WTC11 (cell line): ENCODE measurements around the gene EMP2. TPM values are rescaled to one million over a fixed set of nuclear protein-coding genes. Genes with fewer than 3 reads are reported as not detected.

Experiments
- ATAC-seq: fragments of 200-7000 bp; cut with Tn5 transposase; 2 replicates; pipeline ENCODE4 v1.10.0; 2021; ENCODE audit warnings: mild to moderate bottlenecking, moderate library complexity
- CTCF ChIA-PET: fragments of 300-600 bp; sonication (Branson Sonifier 250); formaldehyde crosslinking; loops from one replicate; lab custom pipeline; 2021; ENCODE audit warnings: antibody characterized with exemption; lab: Charles Lee
- POLR2A ChIA-PET: fragments of 350-600 bp; sonication (Branson Sonifier 250); formaldehyde crosslinking; loops from one replicate; lab custom pipeline; 2021; ENCODE audit warnings: antibody characterized with exemption; lab: Charles Lee
- DNase-seq: peaks from one replicate; pipeline ENCODE4 v3.0.0; 2021; ENCODE audit warnings: low spot score
- H3K27ac Mint-ChIP-seq: 2 replicates; pipeline ENCODE4 v1.8.0; 2021; ENCODE audit warnings: mixed read lengths
- H3K27me3 Mint-ChIP-seq: 2 replicates; pipeline ENCODE4 v1.8.0; 2021; ENCODE audit warnings: low read depth, mild to moderate bottlenecking, moderate library complexity, mixed read lengths
- H3K36me3 Mint-ChIP-seq: 2 replicates; pipeline ENCODE4 v1.8.0; 2021; ENCODE audit warnings: mixed read lengths
- H3K4me1 Mint-ChIP-seq: 2 replicates; pipeline ENCODE4 v1.8.0; 2022; ENCODE audit warnings: mixed read lengths
- H3K4me3 Mint-ChIP-seq: 2 replicates; pipeline ENCODE4 v1.8.0; 2021; ENCODE audit warnings: mild to moderate bottlenecking, moderate library complexity, mixed read lengths
- H3K9me3 Mint-ChIP-seq: 2 replicates; pipeline ENCODE4 v1.8.0; 2021; ENCODE audit warnings: mixed read lengths
- CBFB ChIP-seq: sonication (generic); formaldehyde crosslinking; IDR thresholded peaks from 2 replicates; pipeline ENCODE4 v1.8.1; 2022; ENCODE audit warnings: mild to moderate bottlenecking, low read depth, missing genetic modification reagents
- CDX4 ChIP-seq: fragments of 250-450 bp; sonication (Bioruptor Pico); IDR thresholded peaks from 2 replicates; pipeline ENCODE4 v1.9.0; 2021; ENCODE audit warnings: moderate library complexity, mild to moderate bottlenecking, inconsistent platforms, borderline replicate concordance
- ERG ChIP-seq: fragments of 250-450 bp; sonication (Bioruptor Pico); IDR thresholded peaks from 2 replicates; pipeline ENCODE4 v1.8.0; 2021; ENCODE audit warnings: mild to moderate bottlenecking
- FOXP4 ChIP-seq: sonication (generic); formaldehyde crosslinking; IDR thresholded peaks from 2 replicates; pipeline ENCODE4 v1.8.0; 2022; ENCODE audit warnings: mild to moderate bottlenecking, missing genetic modification reagents
- GRHL2 ChIP-seq: fragments of 250-450 bp; sonication (Bioruptor Pico); IDR thresholded peaks from 2 replicates; pipeline ENCODE4 v1.8.0; 2022; ENCODE audit warnings: mild to moderate bottlenecking, moderate library complexity; ENCODE audit not compliant: insufficient replicate concordance, severe bottlenecking
- IRF1 ChIP-seq: sonication (generic); formaldehyde crosslinking; IDR thresholded peaks from 2 replicates; pipeline ENCODE4 v1.8.0; 2023; ENCODE audit warnings: missing genetic modification reagents
- MAX ChIP-seq: sonication (generic); formaldehyde crosslinking; IDR thresholded peaks from 2 replicates; pipeline ENCODE4 v1.8.0; 2022; ENCODE audit warnings: mild to moderate bottlenecking, missing genetic modification reagents
- MYBL2 ChIP-seq: sonication (generic); formaldehyde crosslinking; IDR thresholded peaks from 2 replicates; pipeline ENCODE4 v1.8.1; 2023; ENCODE audit warnings: mild to moderate bottlenecking, moderate library complexity, missing genetic modification reagents
- NR3C1 ChIP-seq: sonication (generic); formaldehyde crosslinking; conservative IDR thresholded peaks from 2 replicates; pipeline ENCODE4 v1.8.1; 2023; ENCODE audit warnings: low read depth, mild to moderate bottlenecking, missing genetic modification reagents
- PRDM15 ChIP-seq: sonication (generic); formaldehyde crosslinking; IDR thresholded peaks from 2 replicates; pipeline ENCODE4 v1.8.0; 2022; ENCODE audit warnings: missing genetic modification reagents
- RELA ChIP-seq: sonication (generic); formaldehyde crosslinking; IDR thresholded peaks from 2 replicates; pipeline ENCODE4 v1.8.1; 2022; ENCODE audit warnings: missing genetic modification reagents, mild to moderate bottlenecking, borderline replicate concordance
- RORB ChIP-seq: fragments of 250-450 bp; sonication (Bioruptor Pico); IDR thresholded peaks from 2 replicates; pipeline ENCODE4 v1.9.0; 2021; ENCODE audit warnings: mild to moderate bottlenecking
- SOX15 ChIP-seq: fragments of 250-450 bp; sonication (Bioruptor Pico); IDR thresholded peaks from 2 replicates; pipeline ENCODE4 v1.9.0; 2021; ENCODE audit warnings: mild to moderate bottlenecking
- STAT6 ChIP-seq: sonication (generic); formaldehyde crosslinking; conservative IDR thresholded peaks from 2 replicates; pipeline ENCODE4 v1.8.1; 2023; ENCODE audit warnings: mild to moderate bottlenecking, low read depth, missing genetic modification reagents, moderate library complexity
- TP53 ChIP-seq: sonication (generic); formaldehyde crosslinking; IDR thresholded peaks from 2 replicates; pipeline ENCODE4 v1.8.1; 2023; ENCODE audit warnings: mild to moderate bottlenecking, missing genetic modification reagents
- ZNF232 ChIP-seq: sonication (generic); formaldehyde crosslinking; IDR thresholded peaks from 2 replicates; pipeline ENCODE4 v1.8.0; 2022; ENCODE audit warnings: mild to moderate bottlenecking, missing genetic modification reagents
- ZNF317 ChIP-seq: sonication (generic); formaldehyde crosslinking; IDR thresholded peaks from 2 replicates; pipeline ENCODE4 v1.8.1; 2023; ENCODE audit warnings: low read depth, mild to moderate bottlenecking, moderate library complexity, missing genetic modification reagents, borderline replicate concordance
- ZNF416 ChIP-seq: fragments of 250-450 bp; sonication (Bioruptor Pico); IDR thresholded peaks from 2 replicates; pipeline ENCODE4 v1.9.0; 2021; ENCODE audit warnings: mild to moderate bottlenecking, inconsistent platforms
- ZNF423 ChIP-seq: fragments of 250-450 bp; sonication (Bioruptor Pico); IDR thresholded peaks from 2 replicates; pipeline ENCODE4 v2.1.2; 2022; ENCODE audit warnings: mild to moderate bottlenecking, moderate library complexity
- total RNA-seq: library from RNA; stranded (reverse); gene quantifications from 3 replicates; pipeline ENCODE4 v1.2.3, GENCODE V29; 2021

Gene EMP2
- total RNA-seq, 1 experiment from 2014 or later = 16.4 TPM

- no peak for TF ChIP-seq PRDM15 (CRISPR knock-in tag)
- TF ChIP-seq GRHL2 (CRISPR knock-in tag) = no peak
- TF ChIP-seq SOX15 (CRISPR knock-in tag) = no peak
- TF ChIP-seq MAX (CRISPR knock-in tag) = no peak
- no peak for TF ChIP-seq RELA (CRISPR knock-in tag)
- TF ChIP-seq STAT6 (CRISPR knock-in tag) = no peak
- TF ChIP-seq, all 79 proteins: peak for 0
Observed at GRCh38 chr16:10572611-10573010, 7.8 kb downstream of the EMP2 start (continued).

GRCh38 chr16:10571354-10571753 lies 9.0 kb downstream of the EMP2 start:
- Mint-ChIP-seq H3K27ac (peak overlapping the region; percentile 67; the same call in 1 of the 2 replicates), H3K4me3 (no peak overlapping the region), H3K27me3 (no peaks in the 10 kb centered on the region), H3K9me3 (no peaks in the 10 kb centered on the region), H3K4me1 (peaks cover 9% of the 10 kb centered on the region)
- ATAC-seq (no peak), DNase-seq (no peak)
- CTCF ChIA-PET = interaction anchor here (1.7 kb wide), 1 partner anchor 8 kb away, joined by 3 read pairs; no protein-coding TSS in a partner anchor
- TF ChIP-seq RORB (CRISPR knock-in tag) = no peak
- no peak for TF ChIP-seq NR3C1
- TF ChIP-seq ZNF317 (CRISPR knock-in tag) = no peak
- TF ChIP-seq ZNF232 = no peak
- TF ChIP-seq CBFB (CRISPR knock-in tag) = no peak
- no peak for TF ChIP-seq PRDM15 (CRISPR knock-in tag)
- TF ChIP-seq CDX4 (CRISPR knock-in tag) = no peak
- TF ChIP-seq TP53 (CRISPR knock-in tag) = no peak
- no peak for TF ChIP-seq ZNF423 (CRISPR knock-in tag)
- TF ChIP-seq FOXP4 (CRISPR knock-in tag) = no peak
- no peak for TF ChIP-seq GRHL2 (CRISPR knock-in tag)
- no peak for TF ChIP-seq MYBL2 (CRISPR knock-in tag)
- no peak for TF ChIP-seq ERG
- no peak for TF ChIP-seq IRF1 (CRISPR knock-in tag)
- TF ChIP-seq ZNF416 (CRISPR knock-in tag) = no peak
- TF ChIP-seq, all 79 proteins: peak for 0
- POLR2A ChIA-PET = interaction anchor here (0.6 kb wide), 1 partner anchor 173 kb away, joined by 5 read pairs; no protein-coding TSS in a partner anchor
- H3K36me3 Mint-ChIP-seq = no peaks in the 10 kb centered on the region
